NCI-H2081 (cell line): ENCODE results near the gene PDK1.
A peak's percentile ranks its signal among the peaks of the same experiment; 100 is the strongest.
"Not testable (repeated sequence)": the region's sequence is repeated elsewhere in the genome, so short reads cannot be mapped to it uniquely, and the experiment has no call there.

Experiments used
- DNase-seq, 2 experiments: peaks; one replicate each; lab custom pipeline; 2025; lab: John Stamatoyannopoulos, UW

The PDK1 gene

DNA sequence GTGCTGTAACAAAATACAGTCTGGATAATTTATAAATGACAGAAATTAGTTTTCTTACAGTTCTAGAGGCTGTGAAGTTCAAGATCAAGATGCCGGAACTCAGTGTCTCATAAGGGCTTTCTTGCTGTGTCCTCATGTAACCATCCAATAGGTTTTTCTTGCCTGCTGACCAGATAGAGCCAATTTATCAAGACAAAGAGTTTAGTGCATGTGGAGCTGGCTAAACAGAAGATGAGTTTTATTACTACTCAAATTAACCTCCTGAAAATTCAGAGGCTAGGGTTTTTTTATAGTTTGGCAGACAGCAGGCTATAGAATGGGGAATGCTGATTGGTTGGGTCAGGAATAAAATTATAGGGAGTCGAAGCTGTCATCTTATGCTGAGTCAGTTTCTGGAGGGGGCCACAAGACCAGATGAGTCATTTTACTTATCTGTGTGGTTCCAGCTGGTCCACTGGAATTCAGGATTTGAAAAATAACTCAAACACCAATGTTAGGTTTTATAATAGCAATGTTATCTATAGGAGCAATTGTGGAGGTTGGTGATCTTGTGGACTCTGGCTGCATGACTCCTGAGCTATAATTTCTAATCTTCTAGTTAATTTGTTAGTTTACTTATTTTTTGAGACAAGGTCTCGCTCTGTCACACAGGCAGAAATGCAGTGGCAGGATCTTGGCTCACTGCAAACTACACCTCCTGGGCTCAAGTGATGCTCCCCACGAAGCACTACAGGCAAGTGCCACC, 3.2 kb upstream of the PDK1 start:
- DNase-seq = no peak

DNA sequence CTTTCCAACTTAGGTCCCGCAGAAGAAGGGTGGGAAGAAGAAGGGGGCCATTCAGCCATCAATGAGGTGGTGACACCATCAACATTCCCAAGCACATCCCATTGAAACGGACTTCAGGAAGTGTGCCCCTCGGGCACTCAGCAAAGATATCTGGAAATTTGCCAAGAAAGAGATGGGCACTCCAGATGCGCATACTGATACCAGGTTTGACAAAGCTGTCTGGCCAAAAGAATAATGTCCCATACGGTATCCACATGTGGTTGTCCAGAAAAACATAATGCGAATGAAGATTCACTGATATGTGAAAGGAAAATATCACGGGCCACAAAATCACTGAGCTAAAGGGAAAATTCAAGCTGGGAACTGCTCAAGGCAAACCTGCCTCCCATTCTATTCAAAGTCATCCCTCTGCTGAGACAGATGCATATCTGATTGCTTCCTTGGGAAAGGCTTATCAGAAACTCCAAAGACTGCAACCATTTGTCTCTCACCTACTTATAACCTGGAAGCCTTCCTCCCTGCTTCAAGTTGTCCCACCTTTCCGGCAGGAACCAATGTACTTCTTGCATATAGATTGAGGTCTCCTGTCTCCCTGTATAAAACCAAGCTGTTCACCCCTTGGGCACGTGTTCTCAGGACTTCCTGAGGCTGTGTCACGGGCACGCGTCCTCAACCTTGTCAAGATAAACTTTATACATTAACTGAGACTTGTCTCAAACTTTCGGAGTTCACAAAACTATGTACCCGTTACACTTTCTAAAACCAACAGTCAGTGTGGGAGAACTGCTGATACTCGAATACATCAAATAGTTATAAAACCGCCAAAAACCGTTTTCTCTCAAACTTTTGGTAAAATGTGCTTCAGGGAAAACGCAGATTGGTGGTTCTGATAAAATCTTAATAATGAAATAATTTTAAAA, 1.3 kb upstream of the PDK1 start:
- DNase-seq = no peak

DNA sequence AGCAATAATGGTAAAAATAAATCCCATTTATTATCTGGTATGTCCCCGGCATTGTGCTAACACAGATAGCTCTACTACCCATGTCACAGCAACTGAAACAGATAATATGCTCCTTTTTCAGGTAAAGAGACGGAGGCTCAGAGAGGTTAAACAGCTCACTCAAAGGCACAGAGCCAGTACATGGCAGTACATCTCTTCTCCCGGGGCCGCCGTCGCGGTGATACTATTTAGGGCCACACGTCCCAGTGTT, 693 bp upstream of the PDK1 start:
- DNase-seq = no peak

DNA sequence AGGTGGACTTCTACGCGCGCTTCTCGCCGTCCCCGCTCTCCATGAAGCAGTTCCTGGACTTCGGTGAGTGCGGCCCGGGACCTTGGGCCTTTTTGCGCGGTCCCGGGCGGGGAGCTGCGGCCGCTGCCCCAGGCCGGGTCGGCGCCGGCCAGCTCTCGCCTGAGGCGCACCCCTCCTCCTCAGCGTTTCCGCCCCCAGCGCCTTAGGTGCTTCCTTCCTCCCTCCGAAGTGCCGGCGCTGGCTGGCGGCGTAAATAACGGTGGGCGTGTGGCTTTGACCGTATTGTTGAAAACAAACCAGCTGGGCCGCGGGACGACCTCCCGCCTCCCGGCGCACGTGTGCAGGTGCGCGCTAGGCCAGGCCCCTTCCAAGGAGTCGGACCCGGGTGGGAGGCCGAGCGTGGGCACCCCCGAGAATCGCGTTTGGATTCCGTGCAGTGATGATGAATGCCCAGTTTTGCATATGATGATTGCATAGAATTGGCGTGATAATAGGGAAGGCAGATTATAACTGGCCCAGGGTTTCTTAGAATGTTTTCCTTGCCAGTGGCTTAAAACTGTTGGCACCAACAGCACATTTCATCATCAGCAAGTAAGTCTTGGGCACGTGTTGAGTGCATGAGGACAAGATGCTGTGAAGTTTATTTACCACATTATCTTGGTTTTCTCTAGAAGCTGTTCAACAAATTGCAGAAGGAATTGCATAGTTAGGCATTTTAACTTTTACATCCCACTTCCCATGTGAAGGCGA, 569 bp downstream of the PDK1 start:
- DNase-seq = peak; percentile 49 to 60

DNA sequence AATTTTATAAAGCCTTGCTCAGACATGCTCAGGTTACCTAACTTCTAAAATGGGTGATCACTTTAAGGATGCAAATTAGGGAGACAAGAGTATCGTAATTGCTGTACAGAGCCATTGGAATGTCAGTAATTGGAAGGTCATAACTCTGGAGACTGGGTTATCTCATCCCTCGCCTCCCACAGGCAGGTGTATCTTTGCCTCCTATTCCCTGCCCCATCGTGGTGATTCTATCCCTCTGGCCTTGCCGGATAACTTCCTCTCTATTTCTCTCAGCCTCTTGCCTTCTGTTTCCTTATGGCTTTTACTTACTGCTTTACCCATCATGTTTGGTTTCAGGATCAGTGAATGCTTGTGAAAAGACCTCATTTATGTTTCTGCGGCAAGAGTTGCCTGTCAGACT, 2.5 kb downstream of the PDK1 start:
- no peak for DNase-seq

DNA sequence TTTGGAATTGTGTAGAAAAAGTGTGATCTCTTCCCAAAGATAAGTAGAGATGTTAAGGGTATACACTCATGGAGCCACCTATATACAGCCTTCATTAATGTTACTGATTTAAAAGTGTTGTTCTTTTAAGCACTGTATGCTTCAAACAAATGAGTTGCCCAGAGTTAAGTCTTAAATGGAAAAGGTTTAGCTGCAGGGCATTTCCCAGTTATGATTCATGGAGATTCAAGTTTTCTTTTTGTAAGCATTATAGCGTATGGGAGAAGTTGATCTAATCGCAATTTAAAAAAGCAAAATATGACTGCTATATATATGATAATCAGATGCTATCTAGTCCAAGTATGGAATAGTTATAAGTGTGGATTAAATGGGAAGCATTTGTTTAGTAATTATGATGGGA, 4.8 kb downstream of the PDK1 start:
- no peak for DNase-seq

DNA sequence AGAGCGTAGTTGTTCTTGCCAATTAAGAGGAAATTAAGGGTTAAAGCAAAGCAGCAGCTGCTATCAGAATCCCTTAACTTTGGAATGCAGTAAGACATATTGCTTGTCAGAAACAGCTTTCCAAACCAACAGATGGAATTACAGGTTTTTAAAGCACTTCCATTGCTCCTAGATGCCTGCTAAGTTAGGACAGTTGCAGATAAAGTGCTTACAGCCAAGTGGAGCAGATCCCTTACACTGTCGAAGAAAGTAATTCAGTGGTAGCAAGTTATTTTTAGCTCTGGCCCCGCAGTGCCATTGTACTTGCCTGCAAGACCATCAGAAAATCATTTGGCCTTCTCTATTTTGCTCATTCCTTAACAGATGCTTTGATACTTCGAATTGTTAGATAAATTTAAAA, 5.4 kb downstream of the PDK1 start:
- DNase-seq = no peak

DNA sequence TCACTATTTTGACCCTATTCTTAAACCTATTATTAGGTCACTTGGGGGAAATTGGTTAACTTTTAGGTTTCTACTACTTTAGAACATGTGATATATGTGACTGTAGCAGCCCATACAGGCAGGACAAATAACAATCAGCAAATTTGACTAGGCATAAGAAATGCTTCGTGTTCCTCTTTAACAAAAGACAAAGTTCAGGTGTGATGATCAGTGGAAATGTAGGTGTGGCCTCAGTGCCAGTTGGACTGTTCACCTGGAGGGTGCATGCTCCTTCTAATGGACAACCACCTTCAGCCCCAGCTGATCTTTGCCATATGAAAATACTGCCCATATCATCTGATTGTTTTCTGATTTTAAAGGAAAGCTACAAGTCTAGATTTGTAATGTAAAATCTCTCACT, 6.4 kb downstream of the PDK1 start:
- DNase-seq = no peak

DNA sequence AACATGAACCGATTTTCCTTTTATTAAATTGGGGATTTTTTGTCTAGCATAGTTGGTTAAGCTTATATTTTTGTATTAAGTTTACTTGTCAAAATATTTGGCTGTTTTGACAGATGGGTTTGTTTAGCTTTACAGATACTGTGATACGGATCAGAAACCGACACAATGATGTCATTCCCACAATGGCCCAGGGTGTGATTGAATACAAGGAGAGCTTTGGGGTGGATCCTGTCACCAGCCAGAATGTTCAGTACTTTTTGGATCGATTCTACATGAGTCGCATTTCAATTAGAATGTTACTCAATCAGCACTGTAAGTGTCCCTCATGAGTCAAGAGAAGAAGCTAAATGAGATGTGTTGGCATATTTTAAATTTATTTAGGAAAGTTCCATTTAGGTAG, 8.5 kb downstream of the PDK1 start:
- no peak for DNase-seq

DNA sequence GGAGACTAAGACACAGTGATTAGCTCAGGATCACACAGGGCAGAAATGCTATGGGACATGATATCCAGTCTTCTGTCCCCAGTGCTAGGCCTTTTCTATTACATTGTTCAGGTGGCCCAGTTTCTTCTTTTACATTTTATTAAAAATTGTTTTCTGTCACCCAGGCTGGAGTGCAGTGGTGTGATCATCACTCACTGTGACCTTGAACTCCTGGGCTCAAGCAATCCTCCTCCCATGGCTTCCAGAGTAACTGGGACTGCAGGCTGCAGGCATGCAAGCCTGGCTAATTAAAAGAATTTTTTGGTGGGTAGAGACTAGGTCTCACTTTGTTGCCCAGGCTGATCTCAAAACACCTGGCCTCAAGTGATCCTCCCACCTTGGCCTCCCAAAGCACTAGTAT, 15.4 kb downstream of the PDK1 start:
- no peak for DNase-seq

DNA sequence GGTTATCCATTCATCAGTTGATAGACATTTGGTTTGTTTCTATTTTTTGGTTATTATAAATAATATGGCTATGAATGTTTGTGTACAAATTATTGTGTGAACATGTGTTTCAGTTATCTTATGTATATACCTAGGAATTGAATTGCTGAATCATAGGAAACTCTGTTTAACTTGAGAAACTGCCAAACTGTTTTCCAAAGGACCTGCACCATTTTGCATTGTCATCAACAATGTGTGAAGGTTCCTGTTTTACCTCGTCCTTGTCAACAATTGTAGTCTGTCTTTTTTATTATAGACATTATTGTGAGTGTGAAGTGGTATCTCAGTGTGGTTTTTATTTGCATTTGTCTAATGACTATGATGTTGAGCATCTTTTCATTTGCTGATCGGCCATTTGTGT, 17.1 kb downstream of the PDK1 start:
- DNase-seq = peak in 1 of 2 experiments; percentile 52

DNA sequence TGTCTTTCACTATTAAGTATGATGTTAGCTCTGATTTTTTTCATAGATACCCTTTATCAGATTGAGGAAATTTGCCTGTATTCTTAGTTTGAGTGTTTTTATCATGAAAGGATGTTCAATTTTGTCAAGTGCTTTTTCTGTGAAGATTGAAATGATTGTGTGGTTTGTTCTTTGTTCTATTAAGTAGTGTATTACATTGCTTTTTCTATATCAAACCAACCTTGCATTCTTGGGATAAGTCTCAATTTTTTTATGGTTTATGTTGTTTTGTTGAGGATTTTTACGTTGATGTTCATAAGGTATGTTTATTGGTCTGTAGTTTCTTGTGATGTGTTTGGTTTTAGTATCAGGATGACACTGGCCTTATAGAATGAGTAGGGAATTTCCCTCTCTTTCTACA, 19.1 kb downstream of the PDK1 start:
- DNase-seq = no peak

DNA sequence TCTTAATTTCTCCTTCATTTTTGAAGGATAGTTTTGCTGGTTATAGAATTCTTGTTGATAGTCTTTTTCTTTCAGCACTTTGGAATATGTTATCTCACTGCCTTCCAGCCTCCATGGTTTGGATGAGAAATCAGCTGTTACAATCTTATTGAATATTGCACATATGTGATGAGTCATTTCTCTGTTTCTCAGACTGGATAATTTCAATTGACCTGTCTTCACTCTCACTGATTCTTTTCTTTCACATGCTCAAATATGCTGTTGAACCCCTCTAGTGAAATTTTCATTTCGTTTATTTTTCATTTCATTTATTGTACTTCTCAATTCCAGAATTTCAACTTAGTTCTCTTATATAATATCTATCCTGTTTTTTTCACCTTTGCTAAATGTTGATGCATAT, 22.2 kb downstream of the PDK1 start:
- DNase-seq = no peak

DNA sequence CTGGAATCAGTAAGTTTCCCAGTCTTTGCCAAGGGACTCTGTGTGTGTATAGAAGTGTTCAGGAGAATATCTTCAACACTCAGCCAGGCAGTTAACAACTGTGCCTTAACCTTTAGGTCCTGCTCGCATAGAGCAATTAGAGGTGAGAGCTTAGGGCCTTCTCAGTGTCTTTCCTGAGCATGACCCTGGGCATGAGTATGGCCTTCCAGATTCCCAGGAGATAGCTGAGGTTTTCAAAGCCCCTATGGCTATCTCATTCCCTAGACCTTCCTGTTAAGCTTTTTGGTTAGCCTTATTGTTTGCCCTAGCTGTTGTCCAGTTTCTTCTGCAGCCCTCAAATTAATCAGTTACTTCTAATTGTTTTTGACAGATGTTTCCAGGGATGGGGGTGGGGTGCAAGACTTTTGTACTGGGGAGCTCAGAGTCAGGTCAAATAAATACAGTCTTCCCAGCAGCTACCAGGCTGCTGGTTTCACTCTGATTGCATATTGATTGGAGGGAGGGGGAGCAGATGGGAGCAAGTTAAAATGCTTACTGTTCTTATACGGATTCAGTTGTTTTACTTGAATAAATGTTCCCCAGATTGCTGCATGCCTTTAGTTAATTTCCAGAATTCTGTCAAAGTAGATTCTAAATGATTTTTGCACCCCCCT, 23.1 kb downstream of the PDK1 start:
- DNase-seq = no peak

DNA sequence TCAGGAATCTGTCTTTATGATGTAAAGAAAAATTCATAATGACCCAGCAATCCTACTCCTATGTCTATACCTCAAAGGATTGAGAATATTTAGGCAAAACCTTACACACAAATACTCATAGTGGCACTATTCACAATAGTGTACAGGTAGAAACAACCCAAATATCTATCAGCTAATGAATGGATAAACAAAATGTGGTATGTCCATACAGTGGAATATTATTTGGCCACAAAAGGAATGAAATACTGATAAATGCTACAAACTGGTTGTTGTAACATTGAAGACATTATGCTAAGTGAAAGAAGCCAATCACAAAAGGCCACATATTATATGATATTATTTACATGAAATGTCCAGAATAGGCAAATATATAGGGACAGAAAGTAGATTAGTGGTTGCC, 24.7 kb downstream of the PDK1 start:
- DNase-seq = no peak

DNA sequence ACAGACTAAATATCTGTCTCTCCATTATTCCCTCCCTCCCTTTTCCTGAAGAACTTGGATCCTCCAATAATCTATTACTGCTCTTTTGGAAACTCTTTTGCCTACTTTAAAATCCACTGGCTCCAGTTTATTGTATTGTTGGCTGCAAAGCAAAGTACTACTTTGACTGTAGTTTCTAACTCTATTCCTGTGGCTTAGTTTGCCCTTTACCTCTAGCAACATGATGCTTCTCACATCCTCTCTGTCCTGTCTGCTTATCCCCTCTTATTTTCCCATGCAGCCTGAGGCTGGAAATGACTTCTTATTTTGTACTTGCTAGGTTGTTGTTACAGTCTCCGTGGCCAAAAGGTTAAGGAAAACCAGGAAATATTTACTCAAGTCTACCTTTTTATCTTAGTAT, 26.8 kb downstream of the PDK1 start:
- DNase-seq = no peak

DNA sequence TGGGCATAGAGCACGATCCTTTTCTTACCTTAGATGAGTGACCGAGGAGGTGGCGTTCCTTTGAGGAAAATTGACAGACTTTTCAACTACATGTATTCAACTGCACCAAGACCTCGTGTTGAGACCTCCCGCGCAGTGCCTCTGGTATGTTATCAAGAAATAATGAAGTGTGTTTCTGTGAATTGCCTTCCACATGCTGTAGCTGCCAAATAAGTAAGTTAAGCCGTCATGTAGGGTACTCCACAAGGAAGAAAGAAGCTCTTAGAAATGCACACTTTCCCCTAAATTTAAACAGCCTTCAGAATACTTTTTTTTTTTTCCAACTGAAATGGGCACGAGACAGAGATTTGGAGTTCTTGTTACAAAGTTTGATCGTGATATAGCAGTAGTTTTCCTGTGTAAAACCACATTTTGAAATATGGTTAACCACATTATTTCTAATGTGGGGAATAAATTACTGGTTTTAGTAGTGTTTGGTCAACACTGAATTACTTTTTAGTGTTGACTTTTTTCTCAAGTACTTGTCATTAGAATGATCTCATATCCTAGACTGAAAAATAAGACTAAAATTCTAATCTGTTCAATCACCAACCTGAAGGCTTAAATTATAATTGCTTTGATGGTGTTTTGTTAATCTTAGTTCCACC, 30.5 kb downstream of the PDK1 start:
- no peak for DNase-seq

DNA sequence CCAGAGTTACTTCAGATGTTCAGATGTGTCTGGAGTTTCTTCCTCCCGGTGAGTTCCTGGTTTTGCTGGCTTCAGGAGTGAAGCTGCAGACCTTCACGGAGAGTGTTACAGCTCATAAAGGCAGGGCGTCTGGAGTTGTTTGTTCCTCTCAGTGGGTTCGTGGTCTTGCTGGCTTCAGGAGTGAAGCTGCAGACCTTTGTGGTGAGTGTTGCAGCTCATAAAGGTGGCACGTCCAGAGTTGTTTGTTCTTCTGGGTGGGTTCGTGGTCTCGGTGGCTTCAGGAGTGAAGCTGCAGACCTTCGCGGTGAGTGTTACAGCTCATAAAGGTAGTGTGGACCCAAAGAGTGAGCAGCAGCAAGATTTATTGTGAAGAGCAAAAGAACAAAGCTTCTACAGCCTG, 31.3 kb downstream of the PDK1 start:
- not testable (repeated sequence) for DNase-seq

DNA sequence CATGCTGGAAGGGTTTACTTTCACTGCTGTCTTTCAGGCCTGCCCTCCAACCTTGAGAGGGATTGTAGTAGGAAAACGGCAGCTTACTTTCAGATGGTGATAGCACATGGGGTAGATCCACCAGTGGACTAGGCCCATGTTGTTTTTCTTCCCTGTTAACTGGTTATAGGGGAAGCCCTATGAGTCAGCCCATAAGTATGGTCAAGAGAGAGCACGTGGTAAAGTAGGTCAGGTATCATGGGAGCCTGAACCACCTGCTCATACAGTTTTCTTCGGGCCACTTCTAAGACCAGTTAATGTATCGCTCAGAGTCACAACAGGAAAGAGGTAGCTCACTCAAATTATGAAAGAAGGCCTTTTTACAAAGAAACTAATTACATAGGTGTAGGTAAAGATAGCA, 33.0 kb downstream of the PDK1 start:
- DNase-seq = no peak

DNA sequence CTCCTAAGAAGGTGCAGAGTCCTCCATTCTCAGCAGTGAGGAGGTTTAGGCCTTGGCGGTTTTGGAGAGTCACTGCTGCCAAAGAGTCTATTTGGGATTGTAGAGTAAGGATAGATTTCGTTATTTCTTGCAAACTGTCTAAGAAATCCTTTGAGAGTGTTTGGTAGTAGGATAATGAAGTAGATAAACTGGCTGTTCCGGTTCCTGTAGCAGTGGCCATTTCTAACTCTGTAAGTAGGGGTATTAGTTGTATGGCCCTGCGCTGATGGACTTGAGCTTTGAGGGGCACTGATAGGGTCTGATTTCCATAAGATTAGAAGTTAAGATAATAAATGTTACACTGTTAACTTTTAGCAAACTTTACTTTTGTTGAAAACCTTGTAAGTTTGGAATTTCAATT, 35.5 kb downstream of the PDK1 start:
- not testable (repeated sequence) for DNase-seq

DNA sequence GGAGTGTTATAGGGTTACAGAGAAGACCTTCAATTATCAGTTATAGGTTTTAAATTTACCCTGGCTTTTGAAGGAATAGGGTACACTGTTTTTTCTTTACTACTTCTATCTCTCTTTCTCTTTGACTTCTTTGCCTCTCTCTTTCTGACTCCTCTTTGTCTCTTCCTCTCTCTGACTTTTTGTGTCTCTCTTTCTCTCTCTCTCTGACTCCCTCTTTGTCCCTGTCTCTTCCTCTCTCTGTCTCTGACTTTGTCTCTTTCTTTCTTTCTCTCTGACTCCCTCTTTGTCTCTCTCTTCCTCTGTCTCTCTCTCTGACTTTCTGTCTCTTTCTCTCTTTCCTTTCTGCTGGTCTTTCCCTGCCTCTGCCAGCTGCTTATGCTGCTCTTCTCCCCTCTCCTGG, 36.3 kb downstream of the PDK1 start:
- not testable (repeated sequence) for DNase-seq

DNA sequence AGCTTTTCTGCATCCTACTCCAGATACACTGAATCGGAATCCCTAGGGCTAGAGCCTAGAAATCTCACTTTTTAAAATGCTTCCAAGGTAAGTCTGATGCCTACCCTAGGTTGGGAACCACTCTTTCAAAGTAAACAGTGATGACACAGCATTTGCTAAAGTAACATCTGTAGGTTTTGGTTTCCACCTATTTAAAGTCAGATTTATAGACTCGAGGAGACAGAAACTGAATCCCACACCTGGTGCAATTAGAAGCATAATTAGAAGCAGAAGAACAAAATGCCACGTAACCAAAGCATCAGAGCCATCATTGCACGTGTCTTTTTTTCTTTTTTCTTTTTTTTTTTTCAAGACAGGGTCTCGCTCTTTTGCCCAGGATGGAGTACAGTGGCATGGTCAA, 40.9 kb downstream of the PDK1 start:
- peak in 1 of 2 experiments; percentile 15 for DNase-seq
